ENCODE data around the gene TMC7.
"Not testable (repeated sequence)": the region's sequence is repeated elsewhere in the genome, so short reads cannot be mapped to it uniquely, and the experiment has no call there.

The TMC7 gene

DNA sequence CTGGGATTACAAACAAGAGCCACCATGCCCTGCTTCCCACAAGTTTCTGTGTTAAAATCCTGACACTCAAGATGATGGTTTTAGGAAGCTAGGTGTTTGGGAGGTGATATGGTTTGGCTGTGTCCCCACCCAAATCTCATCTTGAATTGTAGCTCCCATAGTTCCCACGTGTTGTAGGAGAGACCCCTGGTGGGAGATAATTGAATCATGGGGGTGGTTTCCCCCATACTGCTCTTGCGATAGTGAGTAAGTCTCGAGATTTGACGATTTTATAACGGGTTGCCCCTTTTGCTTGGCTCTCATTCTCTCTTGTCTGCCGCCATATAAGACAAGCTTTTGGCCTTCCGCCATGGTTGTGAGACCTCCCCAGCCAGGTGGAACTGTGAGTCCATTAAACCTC is 40.3 kb upstream of the TMC7 start:
- TF ChIP-seq, protein P1, sequence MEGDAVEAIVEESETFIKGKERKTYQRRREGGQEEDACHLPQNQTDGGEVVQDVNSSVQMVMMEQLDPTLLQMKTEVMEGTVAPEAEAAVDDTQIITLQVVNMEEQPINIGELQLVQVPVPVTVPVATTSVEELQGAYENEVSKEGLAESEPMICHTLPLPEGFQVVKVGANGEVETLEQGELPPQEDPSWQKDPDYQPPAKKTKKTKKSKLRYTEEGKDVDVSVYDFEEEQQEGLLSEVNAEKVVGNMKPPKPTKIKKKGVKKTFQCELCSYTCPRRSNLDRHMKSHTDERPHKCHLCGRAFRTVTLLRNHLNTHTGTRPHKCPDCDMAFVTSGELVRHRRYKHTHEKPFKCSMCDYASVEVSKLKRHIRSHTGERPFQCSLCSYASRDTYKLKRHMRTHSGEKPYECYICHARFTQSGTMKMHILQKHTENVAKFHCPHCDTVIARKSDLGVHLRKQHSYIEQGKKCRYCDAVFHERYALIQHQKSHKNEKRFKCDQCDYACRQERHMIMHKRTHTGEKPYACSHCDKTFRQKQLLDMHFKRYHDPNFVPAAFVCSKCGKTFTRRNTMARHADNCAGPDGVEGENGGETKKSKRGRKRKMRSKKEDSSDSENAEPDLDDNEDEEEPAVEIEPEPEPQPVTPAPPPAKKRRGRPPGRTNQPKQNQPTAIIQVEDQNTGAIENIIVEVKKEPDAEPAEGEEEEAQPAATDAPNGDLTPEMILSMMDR (IDR thresholded peaks at IDR 0.05; ENCODE audit: control insufficient read depth, extremely low read depth, insufficient read depth) = no peak
- DNase-seq (ENCODE audit: low read depth) = no peak
- no peak overlapping the region for H3K4me3 ChIP-seq (ENCODE audit: low read depth, low read length)

DNA sequence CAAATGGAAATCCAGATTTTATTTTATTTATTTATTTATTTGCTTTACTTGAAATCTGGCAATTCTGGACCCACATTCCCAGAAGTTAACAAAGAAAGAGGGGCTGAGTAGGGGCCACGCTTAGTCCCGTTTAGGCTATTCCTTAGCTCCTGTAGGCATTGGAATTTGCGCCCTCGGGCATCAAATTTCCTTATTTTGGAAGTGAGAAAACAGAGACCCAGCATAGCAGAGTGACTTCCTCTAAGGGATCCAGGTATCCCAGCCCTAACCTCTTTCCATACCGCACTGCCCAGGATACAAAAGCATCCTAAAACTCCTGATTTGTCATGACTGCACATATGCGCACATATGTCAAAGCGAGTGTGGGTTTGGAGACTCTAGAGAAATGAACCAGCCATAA is 38.5 kb upstream of the TMC7 start:
- TF ChIP-seq, protein P1 (IDR thresholded peaks at IDR 0.05; ENCODE audit: control insufficient read depth, extremely low read depth, insufficient read depth) = no peak

DNA sequence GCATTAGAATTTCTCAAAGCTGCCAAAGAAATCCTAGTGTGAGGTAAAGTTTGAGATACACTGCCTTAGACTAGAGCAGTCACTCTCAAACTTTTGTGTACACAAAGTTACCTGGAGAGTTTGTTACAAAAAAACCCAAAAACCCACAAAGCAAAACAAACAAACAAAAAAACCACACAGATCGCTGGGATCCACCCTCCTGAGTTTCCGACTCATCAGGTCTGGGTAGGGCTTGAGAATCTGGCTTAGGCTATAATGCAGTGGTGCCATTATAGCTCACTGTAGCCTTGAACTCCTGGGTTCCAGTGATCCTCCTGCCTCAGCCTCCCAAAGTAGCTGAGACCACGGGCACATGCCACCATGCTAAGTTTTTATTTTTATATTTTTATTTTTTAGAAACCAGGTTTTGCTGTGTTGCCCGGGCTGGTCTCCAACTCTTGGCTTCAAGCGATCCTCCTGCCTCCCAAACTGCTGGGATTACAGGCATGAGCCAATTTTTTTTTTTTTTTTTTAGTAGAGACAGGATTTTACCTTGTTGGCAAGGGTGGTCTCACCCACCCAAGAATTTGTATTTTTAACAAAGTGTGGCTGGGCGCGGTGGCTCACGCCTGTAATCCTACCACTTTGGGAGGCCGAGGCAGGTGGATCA is 35.2 kb upstream of the TMC7 start:
- TF ChIP-seq, protein P1 (IDR thresholded peaks at IDR 0.05; ENCODE audit: control insufficient read depth, extremely low read depth, insufficient read depth) = no peak

More for the DNA sequence above, 38.5 kb upstream of the TMC7 start:
- no peak overlapping the region for H3K4me3 ChIP-seq (ENCODE audit: low read depth, low read length)
- no peak for DNase-seq (ENCODE audit: low read depth)

DNA sequence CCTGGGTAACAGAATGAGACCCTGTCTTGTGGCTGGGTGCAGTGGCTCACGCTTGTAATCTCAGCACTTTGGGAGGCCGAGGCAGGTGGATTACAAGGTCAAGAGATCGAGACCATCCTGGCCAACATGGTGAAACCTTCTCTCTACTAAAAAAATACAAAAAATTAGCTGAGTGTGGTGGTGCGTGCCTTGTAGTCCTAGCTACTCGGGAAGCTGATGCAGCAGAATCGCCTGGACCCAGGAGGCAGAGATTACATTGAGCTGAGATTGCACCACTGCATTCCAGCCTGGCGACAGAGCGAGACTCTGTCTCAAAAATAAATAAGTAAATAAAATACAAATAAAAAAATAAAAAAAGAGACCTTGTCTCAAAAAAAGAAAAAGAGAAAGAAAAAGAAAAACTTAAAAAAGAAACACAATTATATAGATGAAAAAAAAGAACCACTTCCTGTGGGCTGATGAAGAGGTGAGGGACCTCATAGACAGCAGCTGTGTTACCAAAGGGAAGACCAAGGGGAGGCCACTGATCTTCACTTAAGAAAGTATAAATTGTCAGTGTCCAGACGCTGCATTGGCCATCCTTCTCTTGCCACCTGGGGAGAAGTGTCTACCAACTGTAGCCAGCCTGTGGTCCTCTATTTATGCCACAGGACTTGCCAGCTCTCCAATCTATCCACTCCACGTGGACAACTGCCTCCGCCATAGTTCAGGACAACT is 33.1 kb upstream of the TMC7 start:
- no peak for DNase-seq (ENCODE audit: low read depth)
- TF ChIP-seq, protein P1 (IDR thresholded peaks at IDR 0.05; ENCODE audit: control insufficient read depth, extremely low read depth, insufficient read depth) = no peak

More for the DNA sequence above, 35.2 kb upstream of the TMC7 start:
- DNase-seq (ENCODE audit: low read depth) = no peak
- H3K4me3 ChIP-seq (ENCODE audit: low read depth, low read length) = no peak overlapping the region

DNA sequence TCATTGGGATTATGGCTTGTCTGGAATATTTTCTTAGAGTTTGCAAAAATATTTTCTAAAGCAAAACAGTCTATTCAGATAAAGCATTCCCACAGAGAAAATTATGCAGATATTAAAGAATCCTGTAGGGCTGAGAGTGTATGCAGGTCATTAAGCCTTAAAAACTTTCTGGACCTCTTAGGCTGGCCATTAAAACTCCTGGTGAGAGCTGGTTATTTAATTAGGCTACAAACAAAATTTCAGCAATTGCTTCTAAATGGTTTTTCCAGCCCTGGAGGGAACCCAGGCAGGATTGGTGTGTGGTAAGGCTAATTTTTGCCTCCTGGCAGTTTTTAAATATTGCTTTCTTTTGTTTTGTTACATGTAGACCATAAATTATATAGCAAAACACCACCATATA is 30.2 kb upstream of the TMC7 start:
- H3K4me3 ChIP-seq (ENCODE audit: low read depth, low read length) = no peak overlapping the region
- TF ChIP-seq, protein P1 (IDR thresholded peaks at IDR 0.05; ENCODE audit: control insufficient read depth, extremely low read depth, insufficient read depth) = no peak
- no peak for DNase-seq (ENCODE audit: low read depth)

More for the DNA sequence above, 33.1 kb upstream of the TMC7 start:
- no peak overlapping the region for H3K4me3 ChIP-seq (ENCODE audit: low read depth, low read length)

DNA sequence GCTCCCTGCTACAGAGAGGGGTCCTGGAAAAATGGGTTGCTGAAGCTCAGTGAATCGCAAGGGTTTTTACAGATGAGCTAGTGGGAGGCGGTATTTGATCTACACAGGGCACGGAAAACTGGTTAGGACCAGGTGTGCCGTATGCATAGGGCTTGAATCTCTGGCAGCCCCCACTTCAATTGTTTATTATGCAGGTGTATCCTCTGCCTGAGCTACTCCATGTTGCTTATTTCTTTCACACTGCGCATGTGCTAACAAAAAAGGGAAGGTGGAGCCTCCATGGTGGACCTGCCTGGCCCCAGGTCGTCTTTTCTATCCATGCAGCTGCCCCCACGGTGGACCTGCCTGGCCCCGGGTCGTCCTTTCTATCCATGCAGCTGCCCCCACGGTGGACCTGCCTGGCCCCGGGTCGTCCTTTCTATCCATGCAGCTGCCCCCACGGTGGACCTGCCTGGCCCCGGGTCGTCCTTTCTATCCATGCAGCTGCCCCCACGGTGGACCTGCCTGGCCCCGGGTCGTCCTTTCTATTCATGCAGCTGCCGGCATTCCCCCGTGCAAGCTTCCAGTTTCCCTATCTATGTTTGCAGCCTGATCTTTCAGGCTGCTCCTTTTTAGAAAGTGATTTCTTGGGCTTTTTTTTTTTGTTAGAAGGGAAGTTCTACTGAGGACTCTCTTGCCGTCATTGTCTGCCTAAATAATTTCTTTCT is 27.7 kb upstream of the TMC7 start:
- DNase-seq (ENCODE audit: low read depth) = not testable (repeated sequence)

DNA sequence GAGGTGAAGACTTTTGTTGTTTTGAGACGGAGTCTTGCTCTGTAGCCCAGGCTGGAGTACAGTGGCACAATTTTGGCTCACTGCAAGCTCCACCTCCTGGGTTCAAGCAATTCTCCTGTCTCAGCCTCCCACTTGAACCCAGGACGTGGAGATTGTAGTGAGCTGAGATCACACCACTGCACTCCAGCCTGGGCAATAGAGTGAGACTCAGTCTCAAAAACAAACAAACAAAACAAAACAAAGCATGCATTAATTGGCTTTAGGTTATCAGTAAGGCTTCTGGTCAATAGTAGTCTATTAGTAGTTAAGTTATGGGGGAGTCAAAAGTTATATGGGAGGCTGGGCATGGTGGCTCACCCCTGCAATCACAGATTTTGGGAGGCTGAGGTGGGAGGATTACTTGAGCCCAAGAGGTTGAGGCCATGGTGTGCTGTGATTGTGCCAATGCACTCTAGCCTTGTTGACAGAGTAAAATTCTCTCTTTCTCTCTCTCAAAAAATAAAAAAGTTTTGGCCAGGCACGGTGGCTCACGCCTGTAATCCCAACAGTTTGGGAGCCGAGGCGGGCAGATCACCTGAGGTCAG is 27.0 kb upstream of the TMC7 start:
- H3K4me3 ChIP-seq (ENCODE audit: low read depth, low read length) = not testable (repeated sequence)

More for the DNA sequence above, 27.7 kb upstream of the TMC7 start:
- H3K4me3 ChIP-seq (ENCODE audit: low read depth, low read length) = not testable (repeated sequence)

More for the DNA sequence above, 27.0 kb upstream of the TMC7 start:
- DNase-seq (ENCODE audit: low read depth) = not testable (repeated sequence)
